NCI-H345 treated with DMSO at 0.1 percent for 48 hours (cell line): Measurements from ENCODE around the gene PACSIN3.

Experiments
- DNase-seq: peaks from one replicate; lab custom pipeline; 2025; ENCODE audit not compliant: unreplicated experiment; lab: John Stamatoyannopoulos, UW

The PACSIN3 gene

DNA sequence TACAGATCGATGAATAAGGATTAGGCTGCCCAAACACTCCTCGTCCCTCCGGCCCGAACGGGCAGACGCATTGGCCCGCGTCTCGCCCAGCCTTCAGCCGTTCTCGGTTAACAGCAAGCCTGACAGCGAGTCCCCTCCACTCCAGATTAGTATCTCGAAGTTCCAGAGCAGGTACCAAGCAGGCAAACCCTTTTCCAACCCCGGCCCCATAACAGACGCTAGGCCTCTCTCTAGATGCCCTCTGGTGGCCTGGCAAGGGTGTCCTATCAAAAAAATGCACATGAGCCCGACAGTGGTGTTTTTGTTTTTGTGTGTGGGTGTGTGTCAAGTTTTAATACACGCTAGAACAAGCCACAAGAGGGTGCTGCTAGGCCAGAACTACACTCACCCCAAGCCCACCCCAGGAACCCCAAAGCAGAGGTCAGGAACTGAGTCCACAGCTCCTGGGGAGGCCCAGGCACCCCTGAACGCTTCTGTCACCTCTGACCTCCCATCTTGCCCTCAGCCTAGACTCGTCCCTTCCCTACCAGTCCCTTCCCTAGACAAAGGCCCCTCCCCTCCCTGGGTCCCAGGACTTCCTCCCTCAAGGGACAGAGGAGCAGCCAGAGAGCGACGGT, 8.9 kb downstream of the PACSIN3 start:
- DNase-seq = peak; percentile 58

DNA sequence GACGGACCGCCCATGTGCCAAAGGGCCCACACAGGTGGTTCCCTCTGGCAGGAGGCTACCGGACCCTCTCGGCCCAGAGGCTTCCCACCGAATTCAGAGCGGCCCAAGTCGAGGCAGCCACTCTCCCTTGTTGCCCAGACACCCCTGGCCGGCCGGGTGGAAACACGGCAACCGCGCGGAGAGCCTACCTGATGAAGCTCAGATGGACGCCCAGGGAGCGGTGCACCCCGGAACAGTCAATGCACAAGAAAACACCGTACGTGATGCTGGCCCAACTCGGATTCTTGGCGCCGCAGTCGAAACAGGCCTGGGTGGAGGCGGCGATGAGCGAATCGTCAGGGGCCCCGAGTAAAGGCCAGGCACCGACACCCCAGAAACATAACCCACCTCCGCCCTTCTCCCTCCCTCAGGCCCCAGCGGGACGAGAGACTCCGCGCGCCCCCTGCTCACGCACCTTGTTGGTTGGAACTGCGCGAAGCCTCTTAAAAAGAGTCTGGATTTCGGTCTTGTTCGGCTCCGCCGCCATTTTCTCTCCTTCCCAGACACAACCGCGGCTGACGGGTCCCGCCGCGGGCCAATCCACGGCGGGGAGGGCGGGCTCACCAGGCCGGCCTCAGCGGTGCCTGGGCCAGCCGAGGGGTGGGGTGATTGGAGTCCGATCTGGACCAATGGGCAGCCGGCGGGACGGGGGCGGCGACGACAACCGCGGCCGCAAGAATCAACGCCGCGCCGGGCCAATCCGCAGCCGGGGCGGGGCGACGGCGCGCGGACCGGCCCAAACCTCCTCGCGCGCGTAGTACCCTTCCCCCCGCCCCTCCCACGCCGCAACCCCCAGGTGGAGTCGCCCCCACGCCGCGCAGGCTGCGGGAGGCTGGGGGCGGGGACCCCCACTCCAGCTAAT, 9.7 kb downstream of the PACSIN3 start, which contains the start of gene ARFGAP2:
TSS of gene ARFGAP2 (minus strand) at position 552 of the 901 bp plus-strand sequence. CDS start at position 526, 26 bp downstream.
- peak; percentile 83 for DNase-seq

DNA sequence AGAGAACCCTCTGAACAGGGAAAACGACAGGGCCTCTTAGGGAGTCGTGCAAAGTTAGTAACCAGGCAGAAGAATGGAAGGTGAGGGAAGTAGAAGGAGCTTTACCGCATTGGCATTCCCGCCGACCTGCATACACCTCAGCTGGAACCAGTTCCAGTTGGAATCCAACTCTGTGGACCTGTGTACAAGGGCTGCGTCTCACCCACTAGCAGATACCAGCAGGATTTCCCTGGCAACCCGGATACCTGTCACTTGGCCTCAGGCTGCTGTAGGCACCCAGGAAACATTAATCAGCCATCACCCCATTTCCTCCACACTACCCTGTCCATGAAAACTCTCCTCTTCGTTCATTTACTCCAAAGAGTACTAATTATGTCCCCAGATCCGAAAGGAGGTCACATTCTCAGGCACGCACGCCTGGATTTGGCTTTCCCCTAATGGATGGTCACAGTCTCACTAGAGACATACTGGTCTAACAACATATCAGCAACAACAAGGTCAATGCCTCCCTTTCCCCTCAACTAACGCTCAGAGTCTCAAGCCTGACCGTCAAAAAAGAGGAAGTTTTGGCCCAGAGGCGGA, 10.4 kb downstream of the PACSIN3 start:
- no peak for DNase-seq

DNA sequence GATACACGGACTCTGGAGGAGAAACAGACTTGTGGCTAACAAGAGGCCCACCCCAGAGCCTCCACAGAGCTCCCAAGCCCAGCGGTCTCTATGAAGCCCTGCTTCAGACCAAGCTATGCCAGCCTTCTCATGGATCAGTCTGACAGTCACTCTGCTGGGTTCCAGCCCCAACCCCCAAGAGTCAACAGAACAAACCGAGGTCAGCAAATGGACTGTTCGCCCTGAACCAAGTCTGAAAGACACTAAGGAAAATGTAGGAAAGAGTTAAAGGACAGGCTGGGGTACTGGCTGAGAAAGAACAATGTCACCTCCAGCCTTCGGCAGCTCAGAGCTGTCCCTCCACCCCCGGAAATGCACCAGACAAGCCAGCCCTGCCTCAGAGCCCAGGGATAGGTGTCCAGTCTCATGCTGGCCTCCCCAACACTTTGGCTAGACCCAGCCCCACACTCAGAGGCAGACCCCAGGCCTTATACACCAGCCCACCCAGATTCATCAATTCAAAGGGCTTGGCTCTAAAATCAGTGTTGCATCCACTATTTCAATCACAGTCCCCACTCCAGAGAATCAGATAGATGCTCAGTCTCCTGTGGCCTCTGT, 13.4 kb downstream of the PACSIN3 start:
- no peak for DNase-seq

DNA sequence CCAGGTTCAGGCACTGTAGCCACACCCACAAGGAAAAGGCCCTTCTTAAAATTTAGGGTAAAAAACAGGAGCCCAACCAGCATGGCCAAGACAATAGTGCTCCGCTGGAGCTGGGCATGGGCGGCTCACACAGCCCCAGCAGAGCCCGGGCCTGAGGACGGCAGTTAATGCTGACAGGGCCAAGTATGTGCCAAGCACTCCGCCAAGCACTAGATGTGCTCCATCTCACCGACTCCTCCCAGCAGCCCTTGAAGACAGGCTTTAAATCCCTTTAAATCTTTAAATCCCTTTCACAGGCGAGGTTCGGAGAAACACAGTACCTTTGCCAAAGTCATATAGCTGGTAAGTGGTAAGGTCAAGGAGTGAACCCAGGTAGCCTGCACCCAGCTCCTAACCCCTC, 14.4 kb downstream of the PACSIN3 start:
- no peak for DNase-seq

DNA sequence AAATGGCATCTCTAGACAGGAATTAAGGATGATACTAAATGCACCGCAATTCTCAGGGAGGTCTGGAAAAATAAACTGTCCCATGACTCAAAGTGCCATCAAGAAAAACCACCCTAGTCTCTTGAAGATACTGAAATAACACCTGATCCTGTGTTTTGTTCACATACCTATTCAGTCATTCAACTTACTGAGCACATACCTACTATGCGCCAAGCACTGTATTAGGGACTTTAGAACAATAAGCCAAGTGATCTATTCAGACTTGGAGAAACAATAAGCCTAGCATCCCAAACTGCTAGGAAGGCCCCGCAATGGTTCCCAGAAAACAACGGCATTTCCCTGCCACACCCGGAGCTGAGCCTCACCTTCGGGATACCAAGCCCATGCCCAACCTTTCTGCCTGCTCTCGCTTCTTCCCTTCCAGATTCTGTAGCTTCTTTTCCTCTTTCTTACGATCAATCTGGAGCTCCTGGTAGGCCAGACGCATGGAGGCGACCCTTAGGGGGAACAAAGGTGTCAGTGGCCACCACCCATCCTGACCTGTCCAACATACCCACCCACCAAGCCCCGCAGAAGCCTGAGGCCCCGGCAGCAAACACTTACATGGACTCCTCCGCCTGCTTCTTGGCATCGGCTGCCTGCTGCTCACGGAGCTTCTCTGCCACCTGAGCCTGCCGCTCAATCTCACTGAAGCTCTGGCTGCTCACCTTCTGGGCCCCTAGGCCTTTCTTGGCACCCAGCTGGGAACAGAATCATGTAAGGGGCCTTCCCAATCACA, 15.0 kb downstream of the PACSIN3 start:
- DNase-seq = no peak

DNA sequence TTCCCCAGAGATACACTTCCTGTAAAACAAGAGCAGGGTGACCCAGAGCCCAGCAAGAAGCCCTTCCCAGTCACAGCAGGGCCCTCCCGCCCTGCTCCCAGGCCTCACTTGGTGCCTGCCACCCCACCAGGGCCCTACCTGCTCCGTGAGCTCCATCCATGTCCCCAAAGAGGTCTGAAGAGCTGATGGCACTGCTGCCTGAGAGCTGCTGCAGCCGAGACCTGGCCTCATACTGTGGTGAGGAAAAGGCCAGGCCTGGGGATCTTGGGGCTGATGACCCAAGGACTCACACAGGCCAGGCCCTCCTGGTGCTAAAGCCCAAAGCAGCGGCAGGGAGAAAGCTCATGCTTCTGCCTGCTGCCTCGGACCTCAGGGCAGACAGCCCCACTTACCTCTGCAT, 19.9 kb downstream of the PACSIN3 start:
- DNase-seq = no peak

DNA sequence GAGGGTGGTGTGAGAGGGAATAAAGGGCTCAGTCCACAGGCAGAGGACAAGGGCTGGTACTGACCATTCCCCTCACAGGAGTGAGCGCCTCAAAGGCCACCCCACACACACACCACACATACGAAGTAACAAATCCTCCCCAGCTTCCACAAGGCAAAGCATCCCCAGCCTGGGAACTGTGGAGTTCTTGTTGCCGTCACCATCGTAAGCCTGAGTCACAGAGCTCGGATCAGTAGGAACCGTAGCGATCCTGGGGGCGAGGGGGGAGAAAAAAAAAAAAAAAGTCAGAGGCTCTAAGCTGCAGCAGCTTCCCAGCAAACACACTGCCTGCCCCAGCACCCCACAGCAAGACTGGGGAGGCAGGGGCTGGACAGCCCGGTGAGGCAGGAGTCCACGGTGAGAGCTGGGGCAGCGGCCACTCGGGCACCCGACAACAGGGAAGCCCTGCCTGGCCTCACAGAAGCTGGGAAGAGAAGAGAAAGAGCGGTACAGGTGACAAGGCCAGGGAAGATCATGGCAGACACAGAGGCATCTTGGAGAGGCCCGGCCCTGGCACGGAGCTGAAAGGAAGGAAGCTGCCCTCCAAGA, 20.9 kb downstream of the PACSIN3 start:
- DNase-seq = no peak

DNA sequence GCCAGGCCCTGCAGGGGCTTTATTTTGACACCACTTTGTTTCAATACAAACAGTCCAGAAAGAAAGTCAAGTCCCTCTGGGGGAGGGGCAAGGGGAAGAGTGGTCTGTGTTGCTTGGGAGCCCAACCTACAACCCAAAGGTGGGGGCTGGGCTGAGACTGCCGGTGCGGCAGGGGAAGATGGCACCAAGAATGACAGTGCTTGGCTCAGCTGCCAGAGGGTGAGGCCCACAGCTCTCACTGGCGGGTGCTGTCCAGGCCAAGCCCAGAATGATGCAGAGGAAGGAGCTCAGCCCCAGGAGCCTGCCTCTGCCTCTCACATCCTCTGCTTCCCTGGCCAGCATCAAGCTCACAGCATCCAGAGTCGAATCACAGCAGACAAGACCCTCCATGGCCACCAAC, 21.9 kb downstream of the PACSIN3 start:
- no peak for DNase-seq

DNA sequence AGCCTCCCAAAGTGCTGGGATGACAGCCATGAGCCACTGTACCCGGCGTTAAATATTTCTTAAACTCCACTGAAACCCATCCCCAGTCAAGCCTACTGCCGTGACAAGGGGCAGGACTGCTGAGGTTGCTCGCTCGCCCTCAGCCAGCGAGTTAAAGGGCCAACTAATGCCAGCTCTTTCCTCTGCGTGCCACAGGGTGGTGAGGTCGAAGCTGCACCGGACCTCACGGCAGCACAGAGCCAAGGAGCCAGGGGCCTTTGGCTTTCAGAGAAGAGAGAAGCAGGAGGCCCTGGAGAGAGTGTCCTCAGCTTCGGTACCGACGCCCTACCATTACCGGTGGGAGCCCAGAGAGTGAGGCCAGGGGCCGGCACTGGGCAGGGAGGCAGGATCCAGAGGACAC, 22.3 kb downstream of the PACSIN3 start:
- no peak for DNase-seq

DNA sequence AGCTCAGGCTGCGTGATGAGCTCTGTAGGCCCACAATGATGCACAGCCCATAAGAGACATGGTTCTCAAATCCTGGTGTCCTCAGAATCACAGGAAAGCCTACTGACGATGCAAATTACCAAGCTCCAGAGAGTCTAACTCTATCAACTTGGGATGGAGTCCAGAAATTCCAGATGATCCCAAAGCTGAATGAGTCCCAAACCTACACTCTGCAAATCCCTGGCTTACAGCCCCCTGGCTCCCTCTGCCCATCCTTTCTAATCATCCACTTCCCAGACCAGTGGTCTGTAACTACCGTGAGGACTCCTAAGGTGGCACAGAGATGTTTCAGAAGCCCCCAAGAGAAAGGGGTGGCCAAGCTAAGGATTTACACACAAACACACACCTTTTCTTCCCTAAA, 23.0 kb downstream of the PACSIN3 start:
- no peak for DNase-seq

DNA sequence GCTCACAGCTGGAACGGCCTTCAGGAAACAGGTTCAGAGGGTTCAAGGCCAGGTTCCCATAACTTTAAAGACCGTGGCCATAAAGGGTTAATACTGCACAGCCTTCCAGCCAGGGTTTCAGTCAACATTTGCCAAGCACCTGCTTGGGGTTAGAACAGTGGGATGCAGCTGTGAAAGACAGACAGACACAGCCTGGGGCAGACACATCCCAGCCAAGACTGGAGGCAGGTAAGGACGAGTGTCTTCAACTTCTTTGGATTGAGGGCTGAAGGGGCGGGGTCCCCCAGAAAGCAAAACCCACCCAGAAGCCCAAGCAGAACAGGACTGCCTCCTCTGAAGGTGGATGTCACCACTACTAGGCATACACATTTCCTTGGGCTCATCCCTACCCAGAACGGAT, 23.8 kb downstream of the PACSIN3 start:
- no peak for DNase-seq

DNA sequence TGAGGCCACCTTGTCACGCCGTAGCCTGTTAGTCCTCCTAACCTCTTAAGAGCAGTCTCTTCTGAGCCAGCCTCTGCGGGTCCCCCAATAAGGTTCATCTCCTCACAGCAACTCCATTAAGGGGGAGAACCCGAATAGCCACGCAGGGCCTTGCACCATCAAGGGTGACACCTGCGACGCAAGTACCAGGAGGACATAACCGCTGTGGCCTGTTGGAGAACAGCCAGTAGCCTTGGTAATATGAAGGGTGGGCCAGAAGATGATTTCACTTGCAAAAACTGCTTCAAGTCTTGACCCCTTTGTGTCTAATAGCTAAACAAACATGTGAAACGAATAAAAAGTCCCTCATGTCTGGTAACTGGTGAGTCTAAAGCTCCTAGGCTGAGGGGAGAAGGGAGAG, 24.3 kb downstream of the PACSIN3 start:
- DNase-seq = no peak

DNA sequence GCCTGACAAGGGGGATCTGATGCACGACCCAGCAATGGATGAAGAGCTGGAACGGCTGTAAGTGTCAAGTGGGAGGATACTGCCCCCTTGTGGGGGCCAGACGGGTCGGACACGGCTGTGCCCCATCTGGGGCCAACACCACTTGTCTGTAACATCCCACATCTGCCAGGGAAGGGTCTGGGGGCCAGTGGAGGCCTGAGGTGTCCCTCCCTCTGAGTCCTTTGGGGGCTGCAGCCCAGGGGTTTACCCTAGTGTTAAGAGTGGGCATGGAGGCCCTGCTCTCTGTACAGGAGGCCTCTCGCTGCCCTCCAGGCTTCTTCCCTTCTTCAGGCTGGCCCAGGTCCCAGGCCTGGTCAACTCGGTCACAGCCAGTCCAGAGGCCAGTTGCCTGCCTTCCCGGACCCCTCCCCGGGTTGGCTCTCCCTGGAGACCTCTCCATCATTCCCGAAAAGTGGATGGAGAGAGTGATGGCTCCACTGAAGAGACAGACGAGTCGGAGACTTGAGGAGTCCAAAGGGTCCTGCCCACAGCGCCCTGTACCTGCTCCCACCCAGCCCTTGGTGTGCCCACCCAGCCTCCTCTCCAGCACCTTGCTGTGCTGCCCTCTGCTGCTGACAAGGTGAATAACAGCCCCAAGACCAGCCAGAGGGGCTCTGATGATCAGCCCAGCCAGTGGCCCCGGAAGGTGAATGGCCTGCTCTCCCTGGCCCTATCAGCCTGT, 24.9 kb downstream of the PACSIN3 start:
- DNase-seq = peak; percentile 32

DNA sequence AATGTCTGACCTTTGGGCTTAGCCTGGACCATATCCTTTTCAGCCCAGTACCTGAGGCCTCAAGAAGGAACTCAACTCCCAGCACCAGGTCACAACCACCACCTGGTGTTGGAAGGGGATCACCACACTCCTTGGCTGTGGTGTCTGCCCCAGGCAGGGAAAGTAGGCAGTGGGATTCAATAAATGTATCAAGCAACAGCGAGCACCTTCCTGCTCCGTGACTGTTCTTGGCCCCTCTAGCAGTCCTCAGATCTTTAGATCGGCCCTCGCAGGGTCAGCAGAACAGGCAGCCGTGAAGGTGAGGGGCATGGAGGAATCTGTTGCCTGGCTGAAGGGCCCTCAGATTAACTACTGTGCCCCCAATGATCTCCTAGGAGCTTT, 25.5 kb downstream of the PACSIN3 start:
- DNase-seq = no peak

DNA sequence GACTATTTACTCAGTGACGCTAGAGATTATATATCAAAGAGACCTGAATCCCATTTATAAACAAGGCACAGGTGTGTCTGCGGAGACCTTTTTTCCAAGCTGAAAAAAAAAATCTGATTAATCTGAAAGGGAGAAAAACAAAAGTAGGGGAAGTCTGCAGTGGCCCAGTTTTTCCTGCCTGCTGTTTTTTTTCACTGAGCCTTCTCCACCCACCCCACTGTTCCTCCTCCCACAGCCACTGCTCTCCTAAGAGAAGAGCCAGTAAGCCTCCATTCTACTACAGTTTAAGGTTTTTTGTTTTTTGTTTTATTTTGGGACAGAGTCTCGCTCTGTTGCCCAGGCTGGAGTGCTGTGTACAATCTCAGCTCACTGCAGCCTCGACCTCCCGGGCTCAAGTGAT, 28.0 kb downstream of the PACSIN3 start:
- DNase-seq = no peak

DNA sequence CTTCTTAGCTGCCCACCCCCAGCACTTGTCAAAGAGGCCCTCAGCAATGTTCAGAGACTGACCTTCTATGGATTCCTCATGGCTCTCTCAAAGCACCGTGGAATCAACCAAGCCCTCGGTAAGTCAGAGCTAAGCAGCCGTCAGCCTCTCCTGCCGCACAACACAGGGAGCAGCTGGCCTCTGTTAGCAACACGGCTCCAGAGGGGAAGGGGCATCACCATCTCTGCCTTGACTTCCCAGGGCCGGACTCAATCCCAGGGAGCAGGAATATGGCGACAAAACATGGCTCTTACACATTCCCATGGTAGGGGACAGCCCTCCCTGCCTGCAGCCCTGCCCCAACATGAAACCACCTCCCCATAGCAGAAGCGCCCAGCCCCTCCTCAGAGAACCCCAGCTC, 28.4 kb downstream of the PACSIN3 start:
- no peak for DNase-seq

DNA sequence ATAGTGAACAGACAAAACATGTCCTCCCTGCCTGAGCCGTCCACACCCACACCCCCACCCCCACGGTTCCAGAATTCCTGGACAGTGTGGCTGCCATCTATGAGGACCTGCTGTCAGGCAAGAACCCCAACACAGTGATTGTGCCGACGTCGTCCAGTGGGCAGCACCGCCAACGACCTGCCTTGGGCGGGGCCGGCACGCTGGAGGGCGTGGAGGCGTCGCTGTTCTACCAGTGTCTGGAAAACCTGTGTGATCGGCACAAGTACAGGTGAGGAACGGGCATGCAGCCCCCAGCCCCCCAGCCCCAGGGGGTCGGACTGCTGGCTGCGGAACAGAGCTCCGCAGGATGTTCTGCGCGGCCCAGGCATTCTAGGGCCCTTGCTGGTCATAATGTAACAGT, 29.3 kb downstream of the PACSIN3 start:
- DNase-seq = no peak

DNA sequence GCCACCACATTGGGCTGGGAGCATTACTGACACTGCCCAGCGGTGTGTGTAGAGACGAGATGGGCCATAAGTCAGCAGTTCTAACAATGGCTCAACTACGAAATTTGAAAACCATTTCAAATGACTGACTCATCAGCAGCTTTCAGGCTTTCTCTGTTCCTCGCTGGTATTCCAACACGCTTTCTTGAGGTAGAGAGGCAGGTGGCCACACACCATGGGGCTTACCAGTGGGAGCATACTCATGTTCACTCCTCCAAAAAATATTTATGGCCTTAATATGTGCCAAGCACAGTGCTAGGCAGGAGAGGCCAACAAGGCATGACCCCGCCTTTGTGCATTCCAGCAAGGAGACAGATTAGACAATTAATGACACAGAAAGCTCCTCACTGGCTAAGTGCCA, 29.9 kb downstream of the PACSIN3 start:
- DNase-seq = no peak

DNA sequence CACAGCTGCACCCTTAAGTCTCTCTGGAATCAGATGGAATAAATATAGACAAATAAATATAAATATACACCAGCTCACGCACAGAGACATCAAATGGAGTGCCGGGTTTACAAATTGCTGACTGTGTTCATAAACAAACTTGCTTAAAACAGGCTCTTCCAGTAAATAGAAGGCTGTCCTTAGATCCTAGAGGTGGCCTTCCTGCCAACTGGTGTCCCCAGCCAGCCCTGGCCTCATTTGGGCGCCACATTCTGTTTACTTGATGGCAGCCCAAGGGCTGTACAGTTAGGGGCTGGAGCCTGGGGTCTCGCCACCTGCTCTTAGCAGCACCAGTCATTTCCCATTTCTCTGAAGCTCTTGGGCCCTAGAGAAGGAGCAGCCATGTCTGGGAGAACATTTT, 30.4 kb downstream of the PACSIN3 start:
- no peak for DNase-seq
